HepG2 (cell line): ENCODE measurements around the gene RPS8. TPM values are rescaled to one million over a fixed set of nuclear protein-coding genes. Genes with fewer than 3 reads are reported as not detected.

ENCODE experiments used
- AKAP8 ChIP-seq: sonication (generic); formaldehyde crosslinking; IDR thresholded peaks from 2 replicates; pipeline ENCODE4 v1.5.1; 2020; ENCODE audit warnings: mild to moderate bottlenecking, missing genetic modification reagents
- ELF3 ChIP-seq: IDR thresholded peaks from 2 replicates; pipeline ENCODE4 v1.6.1; 2016; ENCODE audit warnings: missing genetic modification reagents, missing compliant biosample characterization
- ELK4 ChIP-seq: sonication (generic); formaldehyde crosslinking; IDR thresholded peaks from 2 replicates; pipeline ENCODE4 v1.9.0; 2021; ENCODE audit warnings: missing genetic modification reagents, borderline replicate concordance
- FOXC1 ChIP-seq: sonication (generic); formaldehyde crosslinking; IDR thresholded peaks from 2 replicates; pipeline ENCODE4 v1.8.0; 2022; ENCODE audit warnings: mild to moderate bottlenecking, missing genetic modification reagents, borderline replicate concordance
- HNF4A ChIP-seq: sonication (generic); formaldehyde crosslinking; IDR thresholded peaks from 2 replicates; pipeline ENCODE4 v1.4.0; 2020; ENCODE audit warnings: missing genetic modification reagents
- JUN ChIP-seq: sonication (generic); formaldehyde crosslinking; IDR thresholded peaks from 2 replicates; pipeline ENCODE4 v1.4.0; 2020; ENCODE audit warnings: mild to moderate bottlenecking, missing genetic modification reagents
- KMT2B ChIP-seq: IDR thresholded peaks from 2 replicates; pipeline ENCODE4 v1.6.1; 2016; ENCODE audit warnings: missing genetic modification reagents, missing compliant biosample characterization
- MATR3 ChIP-seq: sonication (generic); formaldehyde crosslinking; IDR thresholded peaks from 2 replicates; pipeline ENCODE4 v1.4.0; 2020; ENCODE audit warnings: missing genetic modification reagents
- MXD3 ChIP-seq: IDR thresholded peaks from 2 replicates; pipeline ENCODE4 v1.6.1; 2016; ENCODE audit warnings: mild to moderate bottlenecking, missing biosample characterization, missing genetic modification reagents
- PITX1 ChIP-seq: sonication (generic); formaldehyde crosslinking; IDR thresholded peaks from 2 replicates; pipeline ENCODE4 v1.5.1; 2020; ENCODE audit warnings: mild to moderate bottlenecking, missing genetic modification reagents
- RARG ChIP-seq: sonication (generic); formaldehyde crosslinking; IDR thresholded peaks from 2 replicates; pipeline ENCODE4 v1.4.0; 2020; ENCODE audit warnings: low read depth, mild to moderate bottlenecking, missing genetic modification reagents
- REPIN1 ChIP-seq: sonication (generic); formaldehyde crosslinking; IDR thresholded peaks from 2 replicates; pipeline ENCODE4 v1.8.0; 2022; ENCODE audit warnings: missing genetic modification reagents, low read depth, mild to moderate bottlenecking, borderline replicate concordance
- STAG1 ChIP-seq: sonication (generic); formaldehyde crosslinking; IDR thresholded peaks from 2 replicates; pipeline ENCODE4 v1.4.0; 2020; ENCODE audit warnings: missing genetic modification reagents
- TP53 ChIP-seq: sonication (generic); formaldehyde crosslinking; conservative IDR thresholded peaks from 2 replicates; pipeline ENCODE4 v1.4.0; 2020; ENCODE audit warnings: missing genetic modification reagents
- ZFP91 ChIP-seq: sonication (generic); formaldehyde crosslinking; IDR thresholded peaks from 2 replicates; pipeline ENCODE4 v1.9.0; 2022; ENCODE audit warnings: missing genetic modification reagents, mild to moderate bottlenecking, borderline replicate concordance
- ZNF292 ChIP-seq: sonication (generic); formaldehyde crosslinking; IDR thresholded peaks from 2 replicates; pipeline ENCODE4 v1.8.1; 2022; ENCODE audit warnings: mild to moderate bottlenecking, low read depth, missing genetic modification reagents, borderline replicate concordance
- ZNF431 ChIP-seq: sonication (generic); formaldehyde crosslinking; IDR thresholded peaks from 2 replicates; pipeline ENCODE4 v1.9.0; 2022; ENCODE audit warnings: missing genetic modification reagents, low read depth, mild to moderate bottlenecking, borderline replicate concordance
- ZNF512 ChIP-seq: sonication (generic); formaldehyde crosslinking; IDR thresholded peaks from 2 replicates; pipeline ENCODE4 v1.4.0; 2020; ENCODE audit warnings: mild to moderate bottlenecking, missing genetic modification reagents
- ZNF577 ChIP-seq: sonication (generic); formaldehyde crosslinking; IDR thresholded peaks from 2 replicates; pipeline ENCODE4 v1.4.0; 2020; ENCODE audit warnings: mild to moderate bottlenecking, low read depth, missing genetic modification reagents, borderline replicate concordance
- polyA plus RNA-seq, 8 experiments: library from polyadenylated mRNA; depleted of rRNA in 3 of 8; stranded (reverse) in 7 of 8; unstranded in 1 of 8; fragments of >200 nt; fragmentation: Illumina TruSeq in 4 of 8; extraction: Trizol in 4 of 8; gene quantifications; 2 replicates each; pipeline versions ENCODE4 v1.2.1 to v1.2.3, GENCODE V29; 2011 to 2016; ENCODE audit warnings: low read depth in 4 of 8, missing spikeins in 1 of 8, mixed read lengths in 1 of 8; ENCODE audit not compliant: insufficient read depth in 1 of 8
- total RNA-seq, 5 experiments: library from RNA; depleted of rRNA; stranded (reverse); fragments of >200 nt; fragmentation: Illumina TruSeq; extraction: Trizol; gene quantifications; 2 replicates each; pipeline ENCODE4 v1.2.3, GENCODE V29; 2016; ENCODE audit warnings: low read depth in 1 of 5

The RPS8 gene
- total and polyA plus RNA-seq, 2 of the 13 experiments (the other 11 are each of a cell fraction or from before 2014, with no cell fraction given), result 2,628 to 2,822 TPM

- no peak; the same call in 1 of the 2 replicates for TF ChIP-seq ZNF512 (CRISPR knock-in tag)
- no peak for TF ChIP-seq RARG
- TF ChIP-seq JUN (CRISPR knock-in tag), result no peak
- TF ChIP-seq ELF3 (CRISPR knock-in tag), result peak; percentile 97
- TF ChIP-seq ELK4, result no peak
- TF ChIP-seq PITX1 (CRISPR knock-in tag), result peak; percentile 75
- TF ChIP-seq ZNF577 (CRISPR knock-in tag), result no peak
- no peak; the same call in 1 of the 2 replicates for TF ChIP-seq STAG1
- 0 out of 2 replicates have a peak, but pooled peaks have one; percentile 15 for TF ChIP-seq ZNF292 (CRISPR knock-in tag)
- TF ChIP-seq FOXC1 (CRISPR knock-in tag), result no peak
- no peak; the same call in none of the 2 replicates for TF ChIP-seq KMT2B (CRISPR knock-in tag)
- no peak; the same call in 1 of the 2 replicates for TF ChIP-seq MXD3
- no peak for TF ChIP-seq MATR3 (CRISPR knock-in tag)
- TF ChIP-seq TP53 (CRISPR knock-in tag), result no peak
- 0 out of 2 replicates have a peak, but pooled peaks have one; percentile 79 for TF ChIP-seq AKAP8 (CRISPR knock-in tag)
- peak; percentile 51; the same call in 1 of the 2 replicates for TF ChIP-seq ZNF431
- TF ChIP-seq HNF4A (CRISPR knock-in tag), result 0 out of 2 replicates have a peak, but pooled peaks have one; percentile 38
- peak; percentile 72; the same call in 1 of the 2 replicates for TF ChIP-seq REPIN1 (CRISPR knock-in tag)
- peak; percentile 94 for TF ChIP-seq ZFP91 (CRISPR knock-in tag)
Measured at GRCh38 chr1:44819608-44820327, 44.4 kb downstream of the RPS8 start (continued).
